ENCODE results near the gene EP400. TPM values are rescaled to one million over a fixed set of nuclear protein-coding genes. Genes with fewer than 3 reads are reported as not detected.
A peak's percentile ranks its signal among the peaks of the same experiment; 100 is the strongest.

The EP400 gene
- total RNA-seq, 6 experiments from 2014 or later = 10.9 to 16.3 (median 13.3) TPM

GRCh38 chr12:131912518-131913274 lies 37.0 kb upstream of the EP400 start:
- H3K27ac ChIP-seq = no peak overlapping the region
- ATAC-seq = peak; percentile 6 to 79 (median 20)
- H3K36me3 ChIP-seq = peaks cover 0 to 92% (median 46%) of the 10 kb centered on the region in 4 donors

GRCh38 chr12:131913666-131914065 lies 36.1 kb upstream of the EP400 start:
- Histone ChIP-seq H3K9me3 (no peaks in the 10 kb centered on the region), H3K27ac (no peak overlapping the region), H3K36me3 (peaks cover 0 to 85% (median 44%) of the 10 kb centered on the region in 4 donors), H3K27me3 (no peaks in the 10 kb centered on the region), H3K4me3 (no peak overlapping the region), H3K4me1 (no peaks in the 10 kb centered on the region)
- TF ChIP-seq POLR2A (IDR thresholded peaks at IDR 0.05) = no peak
- TF ChIP-seq CTCF (IDR thresholded peaks at IDR 0.05) = no peak
- 71% methylated on average over 3 of the region's 8 CpGs for WGBS (ENCODE audit: insufficient coverage, low coverage, low lambda C conversion rate, missing lambda C conversion rate)
- intact Hi-C loops (cut with DNase I) = no loop called here
- ATAC-seq (no peak), DNase-seq (no peak)

More at GRCh38 chr12:131912518-131913274, 37.0 kb upstream of the EP400 start:
- 100% methylated on average over 1 of the region's 20 CpGs for WGBS (ENCODE audit: insufficient coverage, low coverage, low lambda C conversion rate, missing lambda C conversion rate)
- Histone ChIP-seq H3K4me1 (no peaks in the 10 kb centered on the region), H3K4me3 (no peak overlapping the region), H3K27me3 (no peaks in the 10 kb centered on the region), H3K9me3 (no peaks in the 10 kb centered on the region)
- DNase-seq = peak; percentile 58 to 79 (median 70)
- TF ChIP-seq CTCF (IDR thresholded peaks at IDR 0.05) = no peak
- TF ChIP-seq POLR2A (IDR thresholded peaks at IDR 0.05) = no peak
- intact Hi-C loops (cut with DNase I) = no loop called here

DNA sequence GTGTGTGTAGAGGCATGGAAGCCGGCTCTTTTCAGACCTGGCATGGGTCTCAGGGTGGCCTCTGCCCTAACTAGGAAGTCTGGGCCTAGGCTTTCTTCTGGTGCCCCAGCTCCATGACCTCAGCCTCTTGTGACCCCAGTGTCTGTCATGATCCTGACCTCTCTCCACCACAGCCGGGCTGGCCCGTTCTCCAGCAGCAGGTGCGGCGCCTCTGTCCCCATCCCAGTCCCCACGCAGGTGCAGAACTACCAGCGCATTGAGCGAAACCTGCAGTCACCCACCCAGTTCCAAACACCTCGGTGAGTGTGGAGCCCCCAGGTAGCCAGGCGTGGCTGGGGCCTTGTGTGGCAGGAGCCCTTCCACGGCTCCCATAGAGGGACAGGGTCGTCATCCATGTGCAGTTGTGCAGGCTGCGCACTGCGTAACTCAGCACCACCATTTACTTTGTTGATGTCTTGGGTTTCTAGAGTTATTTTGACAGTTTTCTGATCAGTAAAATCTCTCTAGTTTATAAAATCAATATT lies 35.5 kb upstream of the EP400 start:
- WGBS (ENCODE audit: insufficient coverage, low coverage, low lambda C conversion rate, missing lambda C conversion rate) = 82% methylated on average over 2 of the region's 14 CpGs
- no peak for TF ChIP-seq CTCF (IDR thresholded peaks at IDR 0.05)
- no peak for TF ChIP-seq POLR2A (IDR thresholded peaks at IDR 0.05)
- Histone ChIP-seq H3K4me3 (no peak overlapping the region), H3K9me3 (no peaks in the 10 kb centered on the region), H3K27ac (no peak overlapping the region), H3K36me3 (peaks cover 0 to 80% (median 41%) of the 10 kb centered on the region in 4 donors), H3K27me3 (no peaks in the 10 kb centered on the region), H3K4me1 (no peaks in the 10 kb centered on the region)
- DNase-seq (peak in 1 of 3 donors; percentile 54), ATAC-seq (no peak)
- intact Hi-C loops (cut with DNase I) = no loop called here

DNA sequence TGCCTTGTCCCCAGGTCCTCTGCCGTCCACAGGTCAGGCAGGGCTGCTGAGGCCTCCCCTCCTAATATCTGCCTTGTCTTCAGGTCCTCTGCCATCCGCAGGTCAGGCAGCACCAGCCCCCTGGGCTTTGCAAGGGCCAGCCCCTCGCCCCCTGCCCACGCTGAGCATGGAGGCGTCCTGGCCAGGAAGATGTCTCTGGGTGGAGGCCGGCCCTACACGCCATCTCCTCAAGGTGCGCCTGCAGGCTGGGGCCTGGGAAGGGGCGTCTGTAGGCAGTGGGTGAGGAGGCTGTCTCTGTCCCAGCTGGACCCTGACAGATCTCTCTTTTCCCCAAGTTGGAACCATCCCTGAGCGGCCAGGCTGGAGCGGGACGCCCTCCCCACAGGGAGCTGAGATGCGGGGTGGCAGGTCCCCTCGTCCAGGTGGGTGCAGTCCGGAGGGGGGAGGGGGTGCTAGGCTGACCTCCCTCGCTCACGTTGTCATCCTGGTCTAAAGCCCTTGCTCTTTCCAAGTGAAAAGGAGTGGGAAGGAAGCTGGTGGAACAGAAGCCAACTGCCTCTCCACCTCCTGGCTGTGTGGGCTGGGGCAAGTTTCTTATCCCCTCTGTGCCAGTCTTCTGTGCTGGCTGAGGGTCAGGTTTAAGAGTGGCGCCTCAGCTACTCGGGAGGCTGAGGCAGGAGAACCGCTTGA lies 34.6 kb upstream of the EP400 start:
- peaks cover 0 to 80% (median 43%) of the 10 kb centered on the region in 4 donors for H3K36me3 ChIP-seq
- no peaks in the 10 kb centered on the region for H3K9me3 ChIP-seq
- 100% methylated on average over 2 of the region's 20 CpGs for WGBS (ENCODE audit: insufficient coverage, low coverage, low lambda C conversion rate, missing lambda C conversion rate)
- H3K4me3 ChIP-seq = no peak overlapping the region
- TF ChIP-seq POLR2A (IDR thresholded peaks at IDR 0.05) = no peak
- TF ChIP-seq CTCF (IDR thresholded peaks at IDR 0.05) = no peak
- H3K27ac ChIP-seq = no peak overlapping the region
- no peaks in the 10 kb centered on the region for H3K4me1 ChIP-seq
- DNase-seq = peak in 1 of 3 donors; percentile 42
- no peaks in the 10 kb centered on the region for H3K27me3 ChIP-seq
- ATAC-seq = no peak
- intact Hi-C loops (cut with DNase I) = no loop called here
